GM23248 (cell line): ENCODE results near the gene ATP2B2.

ENCODE experiments used
- EZH2 ChIP-seq: fragments of 200-600 bp; sonication (generic); IDR thresholded peaks from 2 replicates; pipeline ENCODE4 v1.6.1; 2018; ENCODE audit warnings: antibody characterized with exemption, mild to moderate bottlenecking; ENCODE audit not compliant: insufficient read depth, poor library complexity, severe bottlenecking
- EZH2phosphoT487 ChIP-seq: fragments of 200-600 bp; sonication (generic); IDR thresholded peaks from 2 replicates; pipeline ENCODE4 v1.6.1; 2018; ENCODE audit warnings: antibody characterized with exemption, moderate library complexity, mild to moderate bottlenecking, low read depth; ENCODE audit not compliant: insufficient read depth

GRCh38 chr3:10493202-10493589 is 12.2 kb downstream of the ATP2B2 start:
- TF ChIP-seq EZH2 = no peak
- no peak for TF ChIP-seq EZH2phosphoT487
